Activated T-cell treated with anti-CD3 and anti-CD28 coated beads for 48 hours (primary cell): Measurements from ENCODE around the gene TPP2.

Experiments
- DNase-seq: peaks from one replicate; pipeline ENCODE4 v3.0.0-alpha.2; 2020; ENCODE audit warnings: low read depth

Gene TPP2

GRCh38 chr13:102657630-102658029 lies 60.8 kb downstream of the TPP2 start:
- no peak for DNase-seq

- no peak for DNase-seq
Measured at GRCh38 chr13:102658660-102659059, 61.9 kb downstream of the TPP2 start.

- DNase-seq, result no peak
Measured at GRCh38 chr13:102659168-102659713, 62.5 kb downstream of the TPP2 start.

GRCh38 chr13:102667023-102667422 lies 70.2 kb downstream of the TPP2 start:
- no peak for DNase-seq

GRCh38 chr13:102667911-102668310 lies 71.1 kb downstream of the TPP2 start:
- DNase-seq, result no peak

- no peak for DNase-seq
Measured at GRCh38 chr13:102670130-102670529, 73.3 kb downstream of the TPP2 start.

- DNase-seq, result no peak
Measured at GRCh38 chr13:102675115-102675514, 78.3 kb downstream of the TPP2 start.

- DNase-seq, result no peak
Measured at GRCh38 chr13:102677122-102677521, 80.3 kb downstream of the TPP2 start.

GRCh38 chr13:102678339-102679107 lies 81.7 kb downstream of the TPP2 start:
- DNase-seq, result no peak

GRCh38 chr13:102679449-102680132 lies 82.8 kb downstream of the TPP2 start:
- no peak for DNase-seq

- DNase-seq, result no peak
Measured at GRCh38 chr13:102680133-102680717, 83.4 kb downstream of the TPP2 start.

- DNase-seq, result no peak
Measured at GRCh38 chr13:102680842-102681740, 84.3 kb downstream of the TPP2 start.

GRCh38 chr13:102682211-102682610 lies 85.4 kb downstream of the TPP2 start:
- no peak for DNase-seq

GRCh38 chr13:102682727-102683126 lies 85.9 kb downstream of the TPP2 start:
- no peak for DNase-seq

GRCh38 chr13:102683637-102684036 lies 86.9 kb downstream of the TPP2 start:
- no peak for DNase-seq

- DNase-seq, result no peak
Measured at GRCh38 chr13:102686024-102686423, 89.2 kb downstream of the TPP2 start.

- no peak for DNase-seq
Measured at GRCh38 chr13:102687520-102687919, 90.7 kb downstream of the TPP2 start.

GRCh38 chr13:102688306-102688973 lies 91.7 kb downstream of the TPP2 start:
- DNase-seq, result no peak

- DNase-seq, result no peak
Measured at GRCh38 chr13:102690883-102691282, 94.1 kb downstream of the TPP2 start.

- DNase-seq, result no peak
Measured at GRCh38 chr13:102692491-102692826, 95.7 kb downstream of the TPP2 start.

GRCh38 chr13:102693250-102693649 lies 96.5 kb downstream of the TPP2 start:
- no peak for DNase-seq
